ENCODE measurements around the gene PSD4.

DNA sequence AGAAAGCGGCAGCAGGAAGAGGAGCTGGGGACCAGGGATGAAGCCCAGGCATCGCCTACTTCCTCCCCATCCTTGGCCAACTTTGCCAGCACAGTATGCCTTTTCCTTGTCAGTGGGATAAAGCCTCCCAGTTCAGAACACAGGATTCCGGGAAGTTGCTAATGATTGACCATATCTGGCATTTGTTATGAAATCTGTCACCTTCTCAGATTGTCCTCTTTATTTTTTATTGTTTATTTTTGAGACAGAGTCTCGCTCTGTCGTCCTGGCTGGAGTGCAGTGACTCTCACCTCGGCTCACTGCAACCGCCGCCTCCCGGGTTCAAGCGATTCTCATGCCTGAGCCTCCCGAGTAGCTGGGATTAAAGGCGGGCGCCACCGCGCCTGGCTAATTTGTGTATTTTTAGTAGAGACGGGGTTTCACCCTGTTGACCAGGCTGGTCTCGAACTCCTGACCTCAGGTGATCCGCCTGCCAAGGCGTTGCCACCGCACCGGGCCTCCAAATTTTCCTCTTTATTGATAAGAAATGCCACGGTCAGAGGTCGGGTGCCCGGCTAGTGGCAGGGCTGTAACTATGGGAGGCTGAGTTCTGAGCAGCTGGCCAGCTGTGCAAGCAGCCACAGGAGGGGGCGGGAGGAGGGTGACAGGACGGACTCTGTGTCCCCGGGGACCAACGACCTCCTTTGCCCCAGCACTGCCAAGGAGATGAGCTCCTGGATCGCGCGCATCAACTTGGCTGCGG lies 24.4 kb downstream of the PSD4 start:
- TF ChIP-seq YY1 (IDR thresholded peaks at IDR 0.05; ENCODE audit: insufficient read depth, insufficient read length), result no peak
- TF ChIP-seq ZNF274 (IDR thresholded peaks at IDR 0.05; ENCODE audit: low read depth, low read length), result no peak
- no peak for TF ChIP-seq SUZ12 (IDR thresholded peaks at IDR 0.05; ENCODE audit: extremely low read depth, insufficient read depth, insufficient read length)

Measured in NT2/D1 (cell line).